ENCODE results near the gene DOCK2.

Gene DOCK2

GRCh38 chr5:170028124-170028523, 391.0 kb downstream of the DOCK2 start:
- no peak overlapping the region for H2AFZ ChIP-seq (ENCODE audit: low read length)
- H3K36me3 ChIP-seq (ENCODE audit: insufficient read depth, low read length) = peaks cover 7% of the 10 kb centered on the region; the same call in 1 of the 2 replicates
- no peak for TF ChIP-seq CTCF (conservative IDR thresholded peaks at IDR 0.05; ENCODE audit: low read length)
- no peak for TF ChIP-seq EZH2phosphoT487 (IDR thresholded peaks at IDR 0.05; ENCODE audit: borderline replicate concordance)
- H3K4me2 ChIP-seq (ENCODE audit: low read depth, low read length, poor library complexity, severe bottlenecking) = no peak overlapping the region
- H3K9me3 ChIP-seq (ENCODE audit: insufficient read depth, low read depth, low read length) = no peaks in the 10 kb centered on the region
- no peaks in the 10 kb centered on the region for H3F3A ChIP-seq (ENCODE audit: low read depth)
- no peaks in the 10 kb centered on the region for H3K27me3 ChIP-seq (ENCODE audit: insufficient read depth, low read length, poor library complexity, severe bottlenecking)
- no peak overlapping the region for H3K4me3 ChIP-seq (ENCODE audit: low read length, poor library complexity, severe bottlenecking)
- H3K4me1 ChIP-seq (ENCODE audit: insufficient read depth, low read length, poor library complexity, severe bottlenecking) = no peaks in the 10 kb centered on the region
- no peaks in the 10 kb centered on the region for H3K9me2 ChIP-seq (replicated peaks; ENCODE audit: low read depth, low read length)
- H3K9ac ChIP-seq (ENCODE audit: low read depth, low read length, poor library complexity, severe bottlenecking) = no peak overlapping the region
- H3K79me2 ChIP-seq (ENCODE audit: insufficient read depth, low read length) = no peaks in the 10 kb centered on the region
- no peaks in the 10 kb centered on the region for H4K20me1 ChIP-seq (ENCODE audit: insufficient read depth, low read length, poor library complexity, severe bottlenecking)

- no peak overlapping the region for H2AFZ ChIP-seq (ENCODE audit: low read length)
- no peak for TF ChIP-seq CTCF (conservative IDR thresholded peaks at IDR 0.05; ENCODE audit: low read length)
- TF ChIP-seq EZH2phosphoT487 (IDR thresholded peaks at IDR 0.05; ENCODE audit: borderline replicate concordance) = no peak
- H3K4me3 ChIP-seq (ENCODE audit: low read length, poor library complexity, severe bottlenecking) = no peak overlapping the region
- no peaks in the 10 kb centered on the region for H3K9me2 ChIP-seq (replicated peaks; ENCODE audit: low read depth, low read length)
- H3K79me2 ChIP-seq (ENCODE audit: insufficient read depth, low read length) = no peaks in the 10 kb centered on the region
- no peaks in the 10 kb centered on the region for H4K20me1 ChIP-seq (ENCODE audit: insufficient read depth, low read length, poor library complexity, severe bottlenecking)
- no peaks in the 10 kb centered on the region for H3K27me3 ChIP-seq (ENCODE audit: insufficient read depth, low read length, poor library complexity, severe bottlenecking)
- no peaks in the 10 kb centered on the region for H3K9me3 ChIP-seq (ENCODE audit: insufficient read depth, low read depth, low read length)
- H3F3A ChIP-seq (ENCODE audit: low read depth) = no peaks in the 10 kb centered on the region
- H3K36me3 ChIP-seq (ENCODE audit: insufficient read depth, low read length) = peaks cover 8% of the 10 kb centered on the region; the same call in 1 of the 2 replicates
- H3K4me1 ChIP-seq (ENCODE audit: insufficient read depth, low read length, poor library complexity, severe bottlenecking) = no peaks in the 10 kb centered on the region
- no peak overlapping the region for H3K9ac ChIP-seq (ENCODE audit: low read depth, low read length, poor library complexity, severe bottlenecking)
- no peak overlapping the region for H3K4me2 ChIP-seq (ENCODE audit: low read depth, low read length, poor library complexity, severe bottlenecking)
Measured at GRCh38 chr5:170034231-170034630, 397.2 kb downstream of the DOCK2 start.

GRCh38 chr5:170038241-170038640, 401.2 kb downstream of the DOCK2 start:
- no peaks in the 10 kb centered on the region for H3K9me2 ChIP-seq (replicated peaks; ENCODE audit: low read depth, low read length)
- no peak overlapping the region for H3K4me2 ChIP-seq (ENCODE audit: low read depth, low read length, poor library complexity, severe bottlenecking)
- H2AFZ ChIP-seq (ENCODE audit: low read length) = no peak overlapping the region
- no peaks in the 10 kb centered on the region for H4K20me1 ChIP-seq (ENCODE audit: insufficient read depth, low read length, poor library complexity, severe bottlenecking)
- no peaks in the 10 kb centered on the region for H3K4me1 ChIP-seq (ENCODE audit: insufficient read depth, low read length, poor library complexity, severe bottlenecking)
- peaks cover 35% of the 10 kb centered on the region; the same call in 1 of the 2 replicates for H3K36me3 ChIP-seq (ENCODE audit: insufficient read depth, low read length)
- H3K9me3 ChIP-seq (ENCODE audit: insufficient read depth, low read depth, low read length) = no peaks in the 10 kb centered on the region
- H3K27me3 ChIP-seq (ENCODE audit: insufficient read depth, low read length, poor library complexity, severe bottlenecking) = no peaks in the 10 kb centered on the region
- H3K9ac ChIP-seq (ENCODE audit: low read depth, low read length, poor library complexity, severe bottlenecking) = no peak overlapping the region
- H3K4me3 ChIP-seq (ENCODE audit: low read length, poor library complexity, severe bottlenecking) = no peak overlapping the region
- no peaks in the 10 kb centered on the region for H3K79me2 ChIP-seq (ENCODE audit: insufficient read depth, low read length)
- H3F3A ChIP-seq (ENCODE audit: low read depth) = no peaks in the 10 kb centered on the region
- TF ChIP-seq CTCF (conservative IDR thresholded peaks at IDR 0.05; ENCODE audit: low read length) (no peak), EZH2phosphoT487 (IDR thresholded peaks at IDR 0.05; ENCODE audit: borderline replicate concordance) (no peak)

All from Loucy (cell line).